ENCODE data around the gene SAPCD2.

SAPCD2 gene

GRCh38 chr9:137106662-137107250, 36.4 kb upstream of the SAPCD2 start:
- DNase-seq: no peak

- DNase-seq: no peak
These were observed 35.7 kb upstream of the SAPCD2 start for GRCh38 chr9:137105814-137106661.

GRCh38 chr9:137103206-137103999, 33.0 kb upstream of the SAPCD2 start:
- DNase-seq: no peak

- DNase-seq: no peak
These were observed 28.9 kb upstream of the SAPCD2 start for GRCh38 chr9:137099231-137099630.

DNA sequence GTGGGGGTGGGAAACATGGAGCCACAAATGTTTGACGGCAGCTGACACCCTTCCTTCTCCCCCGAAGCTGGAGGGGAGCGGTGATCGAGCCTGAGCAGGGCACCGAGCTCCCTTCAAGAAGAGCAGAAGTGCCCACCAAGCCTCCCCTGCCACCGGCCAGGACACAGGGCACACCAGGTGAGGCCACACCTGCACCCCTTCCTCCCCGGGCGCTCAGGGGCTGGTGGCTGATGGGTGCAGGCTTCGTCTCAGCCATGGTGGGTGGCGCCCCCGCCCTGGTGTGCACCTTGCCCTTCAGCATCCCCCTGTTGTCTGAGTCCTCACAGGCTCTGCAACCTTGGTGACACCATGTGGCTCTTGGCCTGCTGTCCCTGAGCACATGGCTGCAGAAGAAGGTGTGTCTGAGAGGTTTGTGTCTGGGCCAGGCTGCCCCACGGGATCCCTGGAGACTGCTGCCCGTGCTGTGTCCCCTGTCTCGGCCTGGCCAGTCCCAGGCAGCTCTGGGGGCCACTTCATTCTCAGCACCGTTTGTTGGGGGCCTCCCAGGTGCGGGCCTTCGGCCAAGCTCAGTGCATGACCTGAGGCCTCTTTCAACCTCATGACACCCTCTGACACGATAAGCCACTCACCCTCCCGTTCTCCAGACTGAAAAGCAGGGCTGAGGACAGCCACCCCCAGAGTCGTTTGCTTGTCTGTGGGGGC, 27.6 kb upstream of the SAPCD2 start:
- no peak for DNase-seq

- DNase-seq: no peak
These were observed 26.6 kb upstream of the SAPCD2 start for GRCh38 chr9:137096785-137097546.

DNA sequence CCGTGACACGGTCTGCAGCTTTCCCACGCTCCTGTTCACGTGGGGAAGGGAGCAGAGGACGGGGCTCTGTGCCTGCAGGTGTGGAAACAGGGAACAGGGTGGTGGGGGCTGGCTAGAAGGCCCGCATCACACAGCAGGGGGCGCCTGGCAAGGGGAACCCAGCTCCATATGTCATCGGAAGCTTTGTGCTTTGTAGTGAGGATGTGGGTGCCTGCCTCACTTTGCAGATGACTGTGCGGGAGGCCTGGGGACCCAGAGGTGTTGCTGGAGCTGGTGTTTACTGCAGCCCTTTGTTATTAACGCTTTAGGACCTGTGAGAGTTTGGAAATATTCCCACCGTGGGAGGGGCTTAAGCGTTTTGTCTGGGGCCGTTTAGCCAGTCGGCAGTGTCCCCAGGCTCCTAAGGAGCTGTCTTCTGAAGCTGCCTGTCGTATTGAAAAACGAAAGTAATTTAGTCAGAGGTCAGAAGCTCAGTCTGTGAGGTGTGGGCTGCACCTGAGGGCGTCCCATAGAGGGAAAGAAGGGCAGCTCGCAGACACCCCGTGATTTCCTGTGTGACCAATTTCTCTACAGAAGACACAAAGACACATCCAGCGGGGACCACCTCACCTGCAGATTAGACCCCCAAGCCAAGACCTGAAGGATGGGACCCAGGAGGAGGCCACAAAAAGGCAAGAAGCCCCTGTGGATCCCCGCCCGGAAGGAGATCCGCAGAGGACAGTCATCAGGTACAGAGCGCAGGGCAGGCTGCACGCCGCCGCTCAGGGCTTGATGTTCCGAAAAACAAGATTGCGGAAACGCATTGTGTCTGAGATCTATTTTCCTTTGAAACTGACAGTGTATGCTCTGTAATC, 25.5 kb upstream of the SAPCD2 start:
- DNase-seq: no peak

DNA sequence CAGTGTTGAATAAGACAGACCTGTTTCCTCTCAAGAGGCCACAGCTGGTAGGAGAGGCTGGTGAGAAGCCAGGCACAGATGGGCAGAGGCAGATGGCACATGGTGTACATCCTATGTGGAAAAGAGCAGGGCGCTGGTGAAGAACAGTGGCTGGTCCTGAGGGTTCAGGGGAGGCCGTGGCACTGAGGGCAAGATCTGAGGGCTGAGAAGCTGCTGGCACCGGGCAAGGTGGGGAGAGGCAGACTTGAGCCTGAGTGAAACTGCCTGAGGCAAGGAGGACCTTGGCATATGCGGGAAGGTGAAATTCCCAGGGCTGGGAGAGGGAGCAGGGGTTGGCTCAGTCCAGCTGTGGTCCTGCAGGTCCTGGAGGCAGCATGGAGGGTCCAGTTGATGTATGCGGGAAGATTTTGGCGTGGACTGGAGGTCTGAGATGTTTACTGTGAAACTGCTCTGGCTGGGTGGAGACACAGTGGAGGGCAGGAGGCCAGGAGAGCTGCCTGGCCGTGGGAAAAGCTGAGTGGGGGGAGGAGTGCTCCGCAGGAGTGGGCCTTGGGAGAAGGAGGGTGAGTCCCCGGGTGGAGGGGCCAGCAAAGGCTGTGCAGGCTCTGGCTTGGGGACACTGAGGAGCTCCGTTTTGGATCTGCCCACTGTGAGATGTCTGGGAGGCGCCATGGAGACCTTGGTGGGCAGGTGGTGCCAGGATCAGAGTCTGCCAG, 19.0 kb upstream of the SAPCD2 start:
- DNase-seq: no peak

- no peak for DNase-seq
These were observed 17.8 kb upstream of the SAPCD2 start for GRCh38 chr9:137088121-137088520.

GRCh38 chr9:137087409-137087925, 17.1 kb upstream of the SAPCD2 start:
- DNase-seq: no peak

- peak; percentile 94 for DNase-seq
These were observed 16.4 kb upstream of the SAPCD2 start, which contains the start of gene MAN1B1 for GRCh38 chr9:137086531-137087408. Gene MAN1B1, plus strand, starts transcription at chr9:137086985. Its CDS starts 15 bp downstream, at chr9:137087000.

- no peak for DNase-seq
These were observed 15.7 kb upstream of the SAPCD2 start for GRCh38 chr9:137085920-137086530.

GRCh38 chr9:137084526-137084925, 14.2 kb upstream of the SAPCD2 start:
- no peak for DNase-seq

GRCh38 chr9:137083394-137084004, 13.1 kb upstream of the SAPCD2 start:
- peak; percentile 76 for DNase-seq

GRCh38 chr9:137082925-137083290, 12.6 kb upstream of the SAPCD2 start:
- no peak for DNase-seq

- no peak for DNase-seq
These were observed 12.0 kb upstream of the SAPCD2 start for GRCh38 chr9:137082222-137082924.

GRCh38 chr9:137080260-137081122, 10.1 kb upstream of the SAPCD2 start:
- DNase-seq: no peak
